GM19438 (cell line): ENCODE data around the gene C1QL3.

Source experiments
- ATAC-seq: cut with Tn5 transposase; IDR thresholded peaks from one replicate; pipeline ENCODE4 v1.9.1; 2021; ENCODE audit warnings: low read depth; ENCODE audit not compliant: unreplicated experiment

Gene C1QL3

GRCh38 chr10:16497911-16498310 lies 23.8 kb downstream of the C1QL3 start:
- no peak for ATAC-seq

GRCh38 chr10:16493884-16494536 lies 27.7 kb downstream of the C1QL3 start:
- no peak for ATAC-seq

GRCh38 chr10:16491933-16492332 lies 29.7 kb downstream of the C1QL3 start:
- ATAC-seq = no peak

- no peak for ATAC-seq
Measured at GRCh38 chr10:16490511-16490910, 31.2 kb downstream of the C1QL3 start.

GRCh38 chr10:16483241-16483917 lies 38.3 kb downstream of the C1QL3 start:
- ATAC-seq = no peak

GRCh38 chr10:16481052-16481728 lies 40.5 kb downstream of the C1QL3 start:
- ATAC-seq = no peak

GRCh38 chr10:16478801-16479200 lies 42.9 kb downstream of the C1QL3 start:
- ATAC-seq = no peak

GRCh38 chr10:16477757-16478156 lies 43.9 kb downstream of the C1QL3 start:
- ATAC-seq = no peak

- ATAC-seq = no peak
Measured at GRCh38 chr10:16472828-16473227, 48.9 kb downstream of the C1QL3 start.

GRCh38 chr10:16470747-16471146 lies 50.9 kb downstream of the C1QL3 start:
- ATAC-seq = no peak

- no peak for ATAC-seq
Measured at GRCh38 chr10:16466001-16466400, 55.7 kb downstream of the C1QL3 start.
